Natural killer cell (primary cell): Measurements from ENCODE around the gene C19orf25. TPM values are rescaled to one million over a fixed set of nuclear protein-coding genes. Genes with fewer than 3 reads are reported as not detected.

ENCODE experiments used
- ATAC-seq, 3 donors: fragments of 150-1000 bp in 2 of 3; fragments of 200-7000 bp in 1 of 3; cut with Tn5 transposase; 1 replicate in 1 of 3; 2 replicates in 2 of 3; pipeline ENCODE4 v1.10.0; 2021; ENCODE audit warnings: mild to moderate bottlenecking in 2 of 3, moderate library complexity in 2 of 3
- DNase-seq, 2 donors: peaks; one replicate each; pipeline versions ENCODE4 v3.0.0 to v3.0.0-alpha.2; 2013 to 2021; ENCODE audit warnings: mixed read lengths in 1 of 2
- H3K27ac ChIP-seq: one replicate; pipeline ENCODE4 v1.5.1; 2013; ENCODE audit warnings: mild to moderate bottlenecking, low read length
- H3K27me3 ChIP-seq: one replicate; pipeline ENCODE4 v1.6.1; 2013; ENCODE audit warnings: low read length; ENCODE audit not compliant: control insufficient read depth, insufficient read depth
- H3K36me3 ChIP-seq: one replicate; pipeline ENCODE4 v1.6.1; 2013; ENCODE audit warnings: low read length; ENCODE audit not compliant: control insufficient read depth, insufficient read depth
- H3K4me1 ChIP-seq: one replicate; pipeline ENCODE4 v1.6.1; 2013; ENCODE audit warnings: low read length; ENCODE audit not compliant: control insufficient read depth, insufficient read depth
- H3K4me3 ChIP-seq: one replicate; pipeline ENCODE4 v1.5.1; 2013; ENCODE audit warnings: low read length
- H3K9me3 ChIP-seq: one replicate; pipeline ENCODE4 v1.6.1; 2013; ENCODE audit warnings: low read length; ENCODE audit not compliant: control insufficient read depth, insufficient read depth
- H3K27ac Mint-ChIP-seq, 2 donors: one replicate each; pipeline ENCODE4 v1.8.0; 2022; ENCODE audit warnings: mild to moderate bottlenecking in 2 of 2, mixed read lengths in 2 of 2, moderate library complexity in 1 of 2
- H3K27me3 Mint-ChIP-seq, 2 donors: one replicate each; pipeline ENCODE4 v1.8.0; 2022; ENCODE audit warnings: low read depth in 2 of 2, mixed read lengths in 2 of 2
- H3K36me3 Mint-ChIP-seq: one replicate; pipeline ENCODE4 v1.8.0; 2022; ENCODE audit warnings: mixed read lengths
- H3K4me1 Mint-ChIP-seq, 2 donors: one replicate each; pipeline ENCODE4 v1.8.0; 2022; ENCODE audit warnings: mixed read lengths in 2 of 2
- H3K4me3 Mint-ChIP-seq: one replicate; pipeline ENCODE4 v1.8.0; 2022; ENCODE audit warnings: mild to moderate bottlenecking, moderate library complexity, mixed read lengths
- H3K9me3 Mint-ChIP-seq, 2 donors: one replicate each; pipeline ENCODE4 v1.8.0; 2022; ENCODE audit warnings: mixed read lengths in 2 of 2
- WGBS: methylation state at CpG from one replicate; pipeline ENCODE4 v1.1.7; 2013; ENCODE audit warnings: missing lambda C conversion rate; ENCODE audit not compliant: insufficient coverage; 5-methylcytosine and 5-hydroxymethylcytosine counted together
- intact Hi-C: fragments of 100-400 bp; cut with micrococcal nuclease; formaldehyde crosslinking; loops from one replicate; pipeline ENCODE4 v1.14.2; 2022
- total RNA-seq, 4 donors: library from RNA; stranded (reverse); fragments of 120-200 nt in 1 of 4; gene quantifications; one replicate each; pipeline versions ENCODE4 v1.2.3 to v1.2.4, GENCODE V29; 2013 to 2022
- TF ChIP-seq, protein P1 (sequence below): fragments of 200-600 bp; IDR thresholded peaks from one replicate; pipeline ENCODE4 v1.8.0; 2022; ENCODE audit warnings: antibody characterized with exemption

C19orf25 gene
- total RNA-seq, 3 donors from 2014 or later (not counting 1 experiment from before 2014, with no cell fraction given) = 30.2 to 42.2 (median 34.3) TPM

- Mint-ChIP-seq H3K36me3 (no peaks in the 10 kb centered on the region), H3K4me1 (peaks cover 17 to 18% of the 10 kb centered on the region in 2 donors), H3K9me3 (no peaks in the 10 kb centered on the region)
Observed at GRCh38 chr19:1487576-1488281, 8.7 kb upstream of the C19orf25 start.

GRCh38 chr19:1486720-1487575 lies 7.9 kb upstream of the C19orf25 start:
- intact Hi-C loops = no loop called here
- Mint-ChIP-seq H3K9me3 (no peaks in the 10 kb centered on the region), H3K27me3 (no peaks in the 10 kb centered on the region), H3K36me3 (no peaks in the 10 kb centered on the region), H3K4me3 (no peak overlapping the region), H3K27ac (no peak overlapping the region), H3K4me1 (peaks cover 15 to 16% of the 10 kb centered on the region in 2 donors)
- Histone ChIP-seq H3K9me3 (no peaks in the 10 kb centered on the region), H3K4me1 (peaks cover 18% of the 10 kb centered on the region), H3K4me3 (no peak overlapping the region), H3K36me3 (no peaks in the 10 kb centered on the region), H3K27ac (no peak overlapping the region), H3K27me3 (no peaks in the 10 kb centered on the region)
- TF ChIP-seq, protein P1, sequence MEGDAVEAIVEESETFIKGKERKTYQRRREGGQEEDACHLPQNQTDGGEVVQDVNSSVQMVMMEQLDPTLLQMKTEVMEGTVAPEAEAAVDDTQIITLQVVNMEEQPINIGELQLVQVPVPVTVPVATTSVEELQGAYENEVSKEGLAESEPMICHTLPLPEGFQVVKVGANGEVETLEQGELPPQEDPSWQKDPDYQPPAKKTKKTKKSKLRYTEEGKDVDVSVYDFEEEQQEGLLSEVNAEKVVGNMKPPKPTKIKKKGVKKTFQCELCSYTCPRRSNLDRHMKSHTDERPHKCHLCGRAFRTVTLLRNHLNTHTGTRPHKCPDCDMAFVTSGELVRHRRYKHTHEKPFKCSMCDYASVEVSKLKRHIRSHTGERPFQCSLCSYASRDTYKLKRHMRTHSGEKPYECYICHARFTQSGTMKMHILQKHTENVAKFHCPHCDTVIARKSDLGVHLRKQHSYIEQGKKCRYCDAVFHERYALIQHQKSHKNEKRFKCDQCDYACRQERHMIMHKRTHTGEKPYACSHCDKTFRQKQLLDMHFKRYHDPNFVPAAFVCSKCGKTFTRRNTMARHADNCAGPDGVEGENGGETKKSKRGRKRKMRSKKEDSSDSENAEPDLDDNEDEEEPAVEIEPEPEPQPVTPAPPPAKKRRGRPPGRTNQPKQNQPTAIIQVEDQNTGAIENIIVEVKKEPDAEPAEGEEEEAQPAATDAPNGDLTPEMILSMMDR = no peak
- WGBS = 95% methylated on average over 56 of the region's 56 CpGs
- ATAC-seq (no peak), DNase-seq (no peak)

More at GRCh38 chr19:1487576-1488281, 8.7 kb upstream of the C19orf25 start:
- no peak overlapping the region for H3K27ac Mint-ChIP-seq
- Histone ChIP-seq H3K36me3 (no peaks in the 10 kb centered on the region), H3K9me3 (no peaks in the 10 kb centered on the region), H3K4me1 (peaks cover 18% of the 10 kb centered on the region), H3K4me3 (no peak overlapping the region), H3K27ac (no peak overlapping the region), H3K27me3 (no peaks in the 10 kb centered on the region)
- TF ChIP-seq, protein P1 = no peak
- intact Hi-C loops = no loop called here
- WGBS = 87% methylated on average over 40 of the region's 40 CpGs
- ATAC-seq (no peak), DNase-seq (no peak)
- no peaks in the 10 kb centered on the region for H3K27me3 Mint-ChIP-seq
- H3K4me3 Mint-ChIP-seq = no peak overlapping the region

- H3K27me3 Mint-ChIP-seq = no peaks in the 10 kb centered on the region
- Histone ChIP-seq H3K9me3 (no peaks in the 10 kb centered on the region), H3K36me3 (no peaks in the 10 kb centered on the region), H3K27me3 (no peaks in the 10 kb centered on the region), H3K4me3 (no peak overlapping the region), H3K27ac (no peak overlapping the region), H3K4me1 (peaks cover 8% of the 10 kb centered on the region)
- TF ChIP-seq, protein P1 = no peak
- no peaks in the 10 kb centered on the region for H3K9me3 Mint-ChIP-seq
- 95% methylated on average over 23 of the region's 23 CpGs for WGBS
- intact Hi-C loops = no loop called here
- no peak overlapping the region for H3K4me3 Mint-ChIP-seq
- ATAC-seq = no peak
- H3K36me3 Mint-ChIP-seq = no peaks in the 10 kb centered on the region
- H3K27ac Mint-ChIP-seq = no peak overlapping the region
- H3K4me1 Mint-ChIP-seq = peaks cover 7 to 12% of the 10 kb centered on the region in 2 donors
- no peak for DNase-seq
Observed at GRCh38 chr19:1483979-1484428, 5.0 kb upstream of the C19orf25 start.
